HG03039 (cell line): ENCODE results near the gene DOK4.

Experiments
- ATAC-seq: cut with Tn5 transposase; IDR thresholded peaks from one replicate; pipeline ENCODE4 v1.9.1; 2021; ENCODE audit warnings: mild to moderate bottlenecking, moderate library complexity; ENCODE audit not compliant: unreplicated experiment

The DOK4 gene

GRCh38 chr16:57519796-57520360 is 33.6 kb upstream of the DOK4 start:
- no peak for ATAC-seq

- ATAC-seq: no peak
These were observed 32.6 kb upstream of the DOK4 start for GRCh38 chr16:57518922-57519321.

GRCh38 chr16:57518520-57518919 is 32.2 kb upstream of the DOK4 start:
- no peak for ATAC-seq

- no peak for ATAC-seq
These were observed 31.4 kb upstream of the DOK4 start for GRCh38 chr16:57517397-57518367.

- no peak for ATAC-seq
These were observed 30.5 kb upstream of the DOK4 start for GRCh38 chr16:57516773-57517172.

GRCh38 chr16:57516176-57516725 is 30.0 kb upstream of the DOK4 start:
- ATAC-seq: no peak

GRCh38 chr16:57514791-57515600 is 28.7 kb upstream of the DOK4 start:
- no peak for ATAC-seq

- no peak for ATAC-seq
These were observed 28.1 kb upstream of the DOK4 start for GRCh38 chr16:57514371-57514770.

GRCh38 chr16:57513371-57514102 is 27.2 kb upstream of the DOK4 start:
- no peak for ATAC-seq

- ATAC-seq: no peak
These were observed 26.2 kb upstream of the DOK4 start for GRCh38 chr16:57512296-57513001.

GRCh38 chr16:57510016-57510871 is 24.0 kb upstream of the DOK4 start:
- no peak for ATAC-seq

- no peak for ATAC-seq
These were observed 23.1 kb upstream of the DOK4 start for GRCh38 chr16:57509231-57509923.

GRCh38 chr16:57508035-57508425 is 21.7 kb upstream of the DOK4 start:
- ATAC-seq: no peak

GRCh38 chr16:57507136-57508034 is 21.1 kb upstream of the DOK4 start:
- no peak for ATAC-seq

- no peak for ATAC-seq
These were observed 18.9 kb upstream of the DOK4 start for GRCh38 chr16:57505169-57505568.

GRCh38 chr16:57504491-57504890 is 18.2 kb upstream of the DOK4 start:
- no peak for ATAC-seq

- ATAC-seq: no peak
These were observed 17.7 kb upstream of the DOK4 start for GRCh38 chr16:57504001-57504400.
